Measurements from ENCODE around the gene ROPN1L.

Gene ROPN1L

GRCh38 chr5:10459080-10460055 lies 17.7 kb downstream of the ROPN1L start:
- Histone ChIP-seq H3K9ac (ENCODE audit: low read depth, low read length) (no peak overlapping the region), H3K36me3 (ENCODE audit: insufficient read depth, low read length) (no peaks in the 10 kb centered on the region), H3K27me3 (ENCODE audit: insufficient read depth, low read length, poor library complexity) (no peaks in the 10 kb centered on the region), H3K4me1 (ENCODE audit: insufficient read depth, low read length) (no peaks in the 10 kb centered on the region), H3K79me2 (ENCODE audit: insufficient read depth, low read length) (no peaks in the 10 kb centered on the region), H3K9me3 (ENCODE audit: insufficient read depth, low read length, severe bottlenecking) (no peaks in the 10 kb centered on the region), H4K20me1 (ENCODE audit: insufficient read depth, low read length) (no peaks in the 10 kb centered on the region), H3K4me3 (ENCODE audit: low read depth in 1 of 2, low read length in 2 of 2) (no peak overlapping the region), H3K4me2 (ENCODE audit: insufficient read depth, low read length) (no peak overlapping the region), H3K27ac (ENCODE audit: low read length) (no peak overlapping the region), H2AFZ (ENCODE audit: low read depth, low read length) (no peak overlapping the region)
- ATAC-seq (ENCODE audit: insufficient read depth, low read depth) (no peak), DNase-seq (no peak)
- TF ChIP-seq CTCF (IDR thresholded peaks at IDR 0.05; ENCODE audit: borderline replicate concordance, extremely low read depth, low read length, poor library complexity, severe bottlenecking) (no peak), EZH2 (IDR thresholded peaks at IDR 0.05; ENCODE audit: borderline replicate concordance, low read depth, low read length, severe bottlenecking) (no peak)

- H3K4me2 ChIP-seq (ENCODE audit: insufficient read depth, low read length) = no peak overlapping the region
- H3K9ac ChIP-seq (ENCODE audit: low read depth, low read length) = no peak overlapping the region
- no peaks in the 10 kb centered on the region for H3K27me3 ChIP-seq (ENCODE audit: insufficient read depth, low read length, poor library complexity)
- no peak overlapping the region for H2AFZ ChIP-seq (ENCODE audit: low read depth, low read length)
- DNase-seq (no peak), ATAC-seq (ENCODE audit: insufficient read depth, low read depth) (no peak)
- no peak for TF ChIP-seq EZH2 (IDR thresholded peaks at IDR 0.05; ENCODE audit: borderline replicate concordance, low read depth, low read length, severe bottlenecking)
- TF ChIP-seq CTCF (IDR thresholded peaks at IDR 0.05; ENCODE audit: borderline replicate concordance, extremely low read depth, low read length, poor library complexity, severe bottlenecking) = no peak
- H3K4me1 ChIP-seq (ENCODE audit: insufficient read depth, low read length) = no peaks in the 10 kb centered on the region
- H3K4me3 ChIP-seq (ENCODE audit: low read depth in 1 of 2, low read length in 2 of 2) = no peak overlapping the region
- no peaks in the 10 kb centered on the region for H3K79me2 ChIP-seq (ENCODE audit: insufficient read depth, low read length)
- no peaks in the 10 kb centered on the region for H3K9me3 ChIP-seq (ENCODE audit: insufficient read depth, low read length, severe bottlenecking)
- H3K27ac ChIP-seq (ENCODE audit: low read length) = no peak overlapping the region
- no peaks in the 10 kb centered on the region for H4K20me1 ChIP-seq (ENCODE audit: insufficient read depth, low read length)
- H3K36me3 ChIP-seq (ENCODE audit: insufficient read depth, low read length) = no peaks in the 10 kb centered on the region
Observed at GRCh38 chr5:10460252-10460906, 18.7 kb downstream of the ROPN1L start.

GRCh38 chr5:10461041-10461440 lies 19.4 kb downstream of the ROPN1L start:
- Histone ChIP-seq H2AFZ (ENCODE audit: low read depth, low read length) (no peak overlapping the region), H4K20me1 (ENCODE audit: insufficient read depth, low read length) (no peaks in the 10 kb centered on the region), H3K9ac (ENCODE audit: low read depth, low read length) (no peak overlapping the region), H3K4me1 (ENCODE audit: insufficient read depth, low read length) (no peaks in the 10 kb centered on the region), H3K4me2 (ENCODE audit: insufficient read depth, low read length) (no peak overlapping the region), H3K27ac (ENCODE audit: low read length) (no peak overlapping the region), H3K9me3 (ENCODE audit: insufficient read depth, low read length, severe bottlenecking) (no peaks in the 10 kb centered on the region), H3K36me3 (ENCODE audit: insufficient read depth, low read length) (no peaks in the 10 kb centered on the region), H3K4me3 (ENCODE audit: low read depth in 1 of 2, low read length in 2 of 2) (no peak overlapping the region), H3K27me3 (ENCODE audit: insufficient read depth, low read length, poor library complexity) (no peaks in the 10 kb centered on the region), H3K79me2 (ENCODE audit: insufficient read depth, low read length) (no peaks in the 10 kb centered on the region)
- DNase-seq (no peak), ATAC-seq (ENCODE audit: insufficient read depth, low read depth) (no peak)
- no peak for TF ChIP-seq CTCF (IDR thresholded peaks at IDR 0.05; ENCODE audit: borderline replicate concordance, extremely low read depth, low read length, poor library complexity, severe bottlenecking)

Data from DND-41 (cell line).